K562 (cell line): ENCODE results near the gene RNF4. TPM values are rescaled to one million over a fixed set of nuclear protein-coding genes. Genes with fewer than 3 reads are reported as not detected.

Experiments used
- ARID2 ChIP-seq: fragments of 450-650 bp; IDR thresholded peaks from 2 replicates; pipeline ENCODE4 v1.6.1; 2017; ENCODE audit warnings: antibody characterized with exemption, mild to moderate bottlenecking
- ARID4B ChIP-seq: sonication (generic); formaldehyde crosslinking; IDR thresholded peaks from 2 replicates; pipeline ENCODE4 v1.8.0; 2022; ENCODE audit warnings: mild to moderate bottlenecking, missing genetic modification reagents
- CCNT2 ChIP-seq: IDR thresholded peaks from 2 replicates; pipeline ENCODE4 v1.6.1; 2011; ENCODE audit warnings: borderline replicate concordance, low read depth, mild to moderate bottlenecking, moderate library complexity, mixed read lengths, low read length; ENCODE audit not compliant: insufficient read length; ENCODE audit errors: extremely low read depth
- DPF2 ChIP-seq: fragments of 450-650 bp; IDR thresholded peaks from 2 replicates; pipeline ENCODE4 v1.6.1; 2016
- E2F6 ChIP-seq, 2 experiments: IDR thresholded peaks; 2 replicates each; pipeline ENCODE4 v1.6.1; 2011; ENCODE audit warnings: borderline replicate concordance in 1 of 2, control low read depth in 1 of 2, low read depth in 1 of 2, low read length in 1 of 2, mild to moderate bottlenecking in 1 of 2, mixed read lengths in 1 of 2, moderate library complexity in 1 of 2; ENCODE audit not compliant: insufficient read depth in 1 of 2, insufficient read length in 1 of 2, poor library complexity in 1 of 2, severe bottlenecking in 1 of 2; ENCODE audit errors: extremely low read depth in 1 of 2
- ELK3 ChIP-seq: fragments of 450-650 bp; formaldehyde crosslinking; IDR thresholded peaks from 2 replicates; pipeline ENCODE4 v1.4.0; 2020; ENCODE audit warnings: mild to moderate bottlenecking
- KLF6 ChIP-seq: fragments of 250-450 bp; sonication (Bioruptor Pico); IDR thresholded peaks from 2 replicates; pipeline ENCODE4 v1.4.0; 2020; ENCODE audit warnings: mild to moderate bottlenecking, moderate library complexity, borderline replicate concordance
- MIER1 ChIP-seq: fragments of 450-650 bp; IDR thresholded peaks from 2 replicates; pipeline ENCODE4 v1.6.1; 2016; ENCODE audit warnings: antibody characterized with exemption, mild to moderate bottlenecking, low read depth
- MNT ChIP-seq, 2 experiments: fragments of 450-650 bp; conservative IDR thresholded peaks; 2 replicates each; pipeline ENCODE4 v1.6.1; 2017; ENCODE audit warnings: mild to moderate bottlenecking in 2 of 2, moderate library complexity in 2 of 2
- POLR2A ChIP-seq: fragments of 450-650 bp; conservative IDR thresholded peaks from 2 replicates; pipeline ENCODE4 v1.6.1; 2016
- ZNF511 ChIP-seq: sonication (generic); formaldehyde crosslinking; IDR thresholded peaks from 2 replicates; pipeline ENCODE4 v1.8.0; 2022; ENCODE audit warnings: mild to moderate bottlenecking, missing genetic modification reagents
- polyA plus RNA-seq, 8 experiments: library from polyadenylated mRNA; depleted of rRNA in 4 of 8; stranded (reverse) in 5 of 8; unstranded in 3 of 8; fragments of >200 nt; fragmentation: Nextera tagmentation in 2 of 8; fragmentation: Illumina TruSeq in 1 of 8; extraction: Ambion mirVana in 2 of 8; extraction: Trizol in 1 of 8; gene quantifications; 2 replicates each; pipeline versions ENCODE4 v1.2.1 to v1.2.3, GENCODE V29; 2011 to 2014; ENCODE audit warnings: inconsistent platforms in 1 of 8, missing spikeins in 1 of 8
- total RNA-seq, 7 experiments: library from RNA; depleted of rRNA in 6 of 7; stranded (reverse); fragments of >200 nt in 6 of 7; fragmentation: Illumina TruSeq in 2 of 7; extraction: Trizol in 2 of 7; gene quantifications; 2 replicates each; pipeline versions ENCODE4 v1.2.1 to v1.2.3, GENCODE V29; 2011 to 2021; ENCODE audit warnings: low replicate concordance in 1 of 7
- TF ChIP-seq, protein P1 (sequence below): fragments of 450-650 bp; formaldehyde crosslinking; IDR thresholded peaks from 2 replicates; pipeline ENCODE4 v1.4.0; 2020; ENCODE audit warnings: mild to moderate bottlenecking, moderate library complexity
- TF ChIP-seq, protein P2 (sequence below): fragments of 450-650 bp; IDR thresholded peaks from 2 replicates; pipeline ENCODE4 v1.6.1; 2016; ENCODE audit warnings: mild to moderate bottlenecking

The RNF4 gene
- total and polyA plus RNA-seq, 9 of the 15 experiments (the other 6 are each of a cell fraction or from before 2014, with no cell fraction given), result 19.2 to 59.3 (median 44.8) TPM

DNA sequence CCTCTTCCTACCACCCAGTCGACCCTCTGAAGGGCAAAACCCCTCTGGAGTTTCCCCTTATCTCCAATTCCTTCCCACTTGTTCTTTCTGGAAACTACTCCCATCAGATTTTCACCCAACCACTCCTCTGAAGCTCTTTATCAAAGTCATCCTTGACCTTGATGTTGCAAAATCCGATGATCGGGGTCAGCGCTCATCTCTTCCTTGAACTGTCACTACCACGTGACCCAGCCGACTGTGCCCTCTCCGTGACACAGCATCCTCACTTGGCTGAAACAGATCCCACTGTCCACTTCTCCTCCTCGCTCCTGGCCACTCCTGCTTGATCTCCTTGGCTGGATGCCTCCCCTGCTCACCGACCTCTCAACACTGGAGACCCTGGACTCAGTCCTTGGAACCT, 49.1 kb upstream of the RNF4 start (continued):
- TF ChIP-seq CCNT2 (no peak), ARID2 (no peak), POLR2A (no peak), KLF6 (CRISPR knock-in tag) (0 out of 2 replicates have a peak, but pooled peaks have one; percentile 5), MNT (conservative IDR thresholded peaks at IDR 0.05) (peak in 1 of 2 experiments; percentile 30; a peak in 1 of 4 replicates), ZNF511 (no peak), DPF2 (no peak), E2F6 (IDR thresholded peaks at IDR 0.05; ENCODE audit: borderline replicate concordance in 1 of 2, extremely low read depth in 1 of 2, insufficient read depth in 1 of 2, insufficient read length in 1 of 2, low read depth in 1 of 2, low read length in 1 of 2, poor library complexity in 1 of 2, severe bottlenecking in 1 of 2) (no peak), ARID4B (CRISPR knock-in tag) (no peak), ELK3 (CRISPR knock-in tag) (no peak), MIER1 (no peak)
- TF ChIP-seq, protein P1, sequence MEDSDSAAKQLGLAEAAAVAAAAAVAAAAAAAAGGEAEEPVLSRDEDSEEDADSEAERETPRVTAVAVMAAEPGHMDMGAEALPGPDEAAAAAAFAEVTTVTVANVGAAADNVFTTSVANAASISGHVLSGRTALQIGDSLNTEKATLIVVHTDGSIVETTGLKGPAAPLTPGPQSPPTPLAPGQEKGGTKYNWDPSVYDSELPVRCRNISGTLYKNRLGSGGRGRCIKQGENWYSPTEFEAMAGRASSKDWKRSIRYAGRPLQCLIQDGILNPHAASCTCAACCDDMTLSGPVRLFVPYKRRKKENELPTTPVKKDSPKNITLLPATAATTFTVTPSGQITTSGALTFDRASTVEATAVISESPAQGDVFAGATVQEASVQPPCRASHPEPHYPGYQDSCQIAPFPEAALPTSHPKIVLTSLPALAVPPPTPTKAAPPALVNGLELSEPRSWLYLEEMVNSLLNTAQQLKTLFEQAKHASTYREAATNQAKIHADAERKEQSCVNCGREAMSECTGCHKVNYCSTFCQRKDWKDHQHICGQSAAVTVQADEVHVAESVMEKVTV (CRISPR knock-in tag), result no peak
- TF ChIP-seq, protein P2, sequence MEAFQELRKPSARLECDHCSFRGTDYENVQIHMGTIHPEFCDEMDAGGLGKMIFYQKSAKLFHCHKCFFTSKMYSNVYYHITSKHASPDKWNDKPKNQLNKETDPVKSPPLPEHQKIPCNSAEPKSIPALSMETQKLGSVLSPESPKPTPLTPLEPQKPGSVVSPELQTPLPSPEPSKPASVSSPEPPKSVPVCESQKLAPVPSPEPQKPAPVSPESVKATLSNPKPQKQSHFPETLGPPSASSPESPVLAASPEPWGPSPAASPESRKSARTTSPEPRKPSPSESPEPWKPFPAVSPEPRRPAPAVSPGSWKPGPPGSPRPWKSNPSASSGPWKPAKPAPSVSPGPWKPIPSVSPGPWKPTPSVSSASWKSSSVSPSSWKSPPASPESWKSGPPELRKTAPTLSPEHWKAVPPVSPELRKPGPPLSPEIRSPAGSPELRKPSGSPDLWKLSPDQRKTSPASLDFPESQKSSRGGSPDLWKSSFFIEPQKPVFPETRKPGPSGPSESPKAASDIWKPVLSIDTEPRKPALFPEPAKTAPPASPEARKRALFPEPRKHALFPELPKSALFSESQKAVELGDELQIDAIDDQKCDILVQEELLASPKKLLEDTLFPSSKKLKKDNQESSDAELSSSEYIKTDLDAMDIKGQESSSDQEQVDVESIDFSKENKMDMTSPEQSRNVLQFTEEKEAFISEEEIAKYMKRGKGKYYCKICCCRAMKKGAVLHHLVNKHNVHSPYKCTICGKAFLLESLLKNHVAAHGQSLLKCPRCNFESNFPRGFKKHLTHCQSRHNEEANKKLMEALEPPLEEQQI, result no peak
